ENCODE results near the gene TRAPPC12. TPM values are rescaled to one million over a fixed set of nuclear protein-coding genes. Genes with fewer than 3 reads are reported as not detected.

Gene TRAPPC12
- total RNA-seq, 1 experiment from 2014 or later, result 86.2 TPM

- TF ChIP-seq EZH2phosphoT487 (IDR thresholded peaks at IDR 0.05; ENCODE audit: borderline replicate concordance, low read length) (no peak), EZH2 (IDR thresholded peaks at IDR 0.05; ENCODE audit: low read length, unreplicated experiment) (no peak), CTCF (conservative IDR thresholded peaks at IDR 0.05; ENCODE audit: low read depth, low read length) (no peak)
- no peaks in the 10 kb centered on the region for H4K20me1 ChIP-seq (ENCODE audit: low read length)
- peaks cover 35% of the 10 kb centered on the region for H3K36me3 ChIP-seq (ENCODE audit: low read depth, low read length)
- no peaks in the 10 kb centered on the region for H3K27me3 ChIP-seq (ENCODE audit: low read length)
- no peak overlapping the region for H3K27ac ChIP-seq (ENCODE audit: low read length)
- no peaks in the 10 kb centered on the region for H3K9me2 ChIP-seq (replicated peaks; ENCODE audit: low read length)
- no peak overlapping the region for H2AFZ ChIP-seq (ENCODE audit: low read length)
- H3K4me1 ChIP-seq (ENCODE audit: insufficient read depth, low read length), result no peaks in the 10 kb centered on the region
- H3K79me2 ChIP-seq (ENCODE audit: low read length), result no peaks in the 10 kb centered on the region
- H3F3A ChIP-seq (ENCODE audit: low read length, unreplicated experiment), result no peaks in the 10 kb centered on the region
- BruUV-seq (replicated peaks), result no TSS peak
- DNase-seq, result no peak
- no peak for ATAC-seq
- no peak overlapping the region for H3K9ac ChIP-seq (ENCODE audit: low read length)
- POLR2A ChIA-PET (ENCODE audit: unreplicated experiment), result no interaction called here
- intact Hi-C loops (cut with micrococcal nuclease), result no loop called here
- no peak overlapping the region for H3K4me3 ChIP-seq (ENCODE audit: low read length)
- H3K4me2 ChIP-seq (ENCODE audit: low read length), result no peak overlapping the region
- CTCF ChIA-PET, result no interaction called here
- no peaks in the 10 kb centered on the region for H3K9me3 ChIP-seq (ENCODE audit: low read length)
These were observed 63.6 kb downstream of the TRAPPC12 start for GRCh38 chr2:3443083-3443482.

GRCh38 chr2:3443506-3444084, 64.1 kb downstream of the TRAPPC12 start:
- intact Hi-C loops (cut with micrococcal nuclease), result no loop called here
- H4K20me1 ChIP-seq (ENCODE audit: low read length), result no peaks in the 10 kb centered on the region
- H3K9me3 ChIP-seq (ENCODE audit: low read length), result no peaks in the 10 kb centered on the region
- TF ChIP-seq CTCF (conservative IDR thresholded peaks at IDR 0.05; ENCODE audit: low read depth, low read length) (peak; percentile 30; the same call in 1 of the 2 replicates), EZH2 (IDR thresholded peaks at IDR 0.05; ENCODE audit: low read length, unreplicated experiment) (no peak), EZH2phosphoT487 (IDR thresholded peaks at IDR 0.05; ENCODE audit: borderline replicate concordance, low read length) (no peak)
- POLR2A ChIA-PET (ENCODE audit: unreplicated experiment), result no interaction called here
- H3F3A ChIP-seq (ENCODE audit: low read length, unreplicated experiment), result no peaks in the 10 kb centered on the region
- H3K27ac ChIP-seq (ENCODE audit: low read length), result no peak overlapping the region
- H3K4me3 ChIP-seq (ENCODE audit: low read length), result no peak overlapping the region
- H3K4me2 ChIP-seq (ENCODE audit: low read length), result no peak overlapping the region
- no peaks in the 10 kb centered on the region for H3K9me2 ChIP-seq (replicated peaks; ENCODE audit: low read length)
- H2AFZ ChIP-seq (ENCODE audit: low read length), result no peak overlapping the region
- DNase-seq, result no peak
- no peaks in the 10 kb centered on the region for H3K79me2 ChIP-seq (ENCODE audit: low read length)
- H3K4me1 ChIP-seq (ENCODE audit: insufficient read depth, low read length), result no peaks in the 10 kb centered on the region
- H3K9ac ChIP-seq (ENCODE audit: low read length), result no peak overlapping the region
- H3K36me3 ChIP-seq (ENCODE audit: low read depth, low read length), result peaks cover 35% of the 10 kb centered on the region
- no TSS peak for BruUV-seq (replicated peaks)
- CTCF ChIA-PET, result no interaction called here
- ATAC-seq, result no peak
- no peaks in the 10 kb centered on the region for H3K27me3 ChIP-seq (ENCODE audit: low read length)

GRCh38 chr2:3445891-3446290, 66.4 kb downstream of the TRAPPC12 start:
- no peaks in the 10 kb centered on the region for H3K4me1 ChIP-seq (ENCODE audit: insufficient read depth, low read length)
- H4K20me1 ChIP-seq (ENCODE audit: low read length), result no peaks in the 10 kb centered on the region
- BruUV-seq (replicated peaks), result no TSS peak
- POLR2A ChIA-PET (ENCODE audit: unreplicated experiment), result no interaction called here
- no peak for TF ChIP-seq CTCF (conservative IDR thresholded peaks at IDR 0.05; ENCODE audit: low read depth, low read length)
- no peak for TF ChIP-seq EZH2 (IDR thresholded peaks at IDR 0.05; ENCODE audit: low read length, unreplicated experiment)
- TF ChIP-seq EZH2phosphoT487 (IDR thresholded peaks at IDR 0.05; ENCODE audit: borderline replicate concordance, low read length), result no peak
- H3K27ac ChIP-seq (ENCODE audit: low read length), result no peak overlapping the region
- H3F3A ChIP-seq (ENCODE audit: low read length, unreplicated experiment), result no peaks in the 10 kb centered on the region
- no peaks in the 10 kb centered on the region for H3K79me2 ChIP-seq (ENCODE audit: low read length)
- DNase-seq (no peak), ATAC-seq (no peak)
- H3K9me3 ChIP-seq (ENCODE audit: low read length), result no peaks in the 10 kb centered on the region
- H3K36me3 ChIP-seq (ENCODE audit: low read depth, low read length), result peaks cover 44% of the 10 kb centered on the region
- H3K9ac ChIP-seq (ENCODE audit: low read length), result no peak overlapping the region
- H3K27me3 ChIP-seq (ENCODE audit: low read length), result no peaks in the 10 kb centered on the region
- H3K9me2 ChIP-seq (replicated peaks; ENCODE audit: low read length), result no peaks in the 10 kb centered on the region
- intact Hi-C loops (cut with micrococcal nuclease), result no loop called here
- H2AFZ ChIP-seq (ENCODE audit: low read length), result no peak overlapping the region
- H3K4me2 ChIP-seq (ENCODE audit: low read length), result no peak overlapping the region
- CTCF ChIA-PET, result no interaction called here
- H3K4me3 ChIP-seq (ENCODE audit: low read length), result no peak overlapping the region

Data from PC-3 (cell line).